ENCODE data around the gene FBXW2.

The FBXW2 gene

GRCh38 chr9:120729791-120730241 lies 63.4 kb downstream of the FBXW2 start:
- Histone ChIP-seq H3K27ac (no peak overlapping the region), H3K9ac (no peak overlapping the region), H3K4me2 (peak overlapping the region; percentile 37), H3K79me2 (ENCODE audit: insufficient read depth, low read depth) (no peaks in the 10 kb centered on the region), H3K4me3 (IDR thresholded peaks at IDR 0.05; ENCODE audit: insufficient read depth, low read depth, low read length) (no peak overlapping the region), H3K27me3 (ENCODE audit: insufficient read depth, low read depth) (no peaks in the 10 kb centered on the region), H3K36me3 (ENCODE audit: insufficient read depth) (no peaks in the 10 kb centered on the region), H4K20me1 (ENCODE audit: insufficient read depth) (no peaks in the 10 kb centered on the region), H3K4me1 (ENCODE audit: low read depth, poor library complexity, severe bottlenecking) (peaks cover 22% of the 10 kb centered on the region), H2AFZ (ENCODE audit: low read depth) (no peak overlapping the region)
- TF ChIP-seq, protein P1, sequence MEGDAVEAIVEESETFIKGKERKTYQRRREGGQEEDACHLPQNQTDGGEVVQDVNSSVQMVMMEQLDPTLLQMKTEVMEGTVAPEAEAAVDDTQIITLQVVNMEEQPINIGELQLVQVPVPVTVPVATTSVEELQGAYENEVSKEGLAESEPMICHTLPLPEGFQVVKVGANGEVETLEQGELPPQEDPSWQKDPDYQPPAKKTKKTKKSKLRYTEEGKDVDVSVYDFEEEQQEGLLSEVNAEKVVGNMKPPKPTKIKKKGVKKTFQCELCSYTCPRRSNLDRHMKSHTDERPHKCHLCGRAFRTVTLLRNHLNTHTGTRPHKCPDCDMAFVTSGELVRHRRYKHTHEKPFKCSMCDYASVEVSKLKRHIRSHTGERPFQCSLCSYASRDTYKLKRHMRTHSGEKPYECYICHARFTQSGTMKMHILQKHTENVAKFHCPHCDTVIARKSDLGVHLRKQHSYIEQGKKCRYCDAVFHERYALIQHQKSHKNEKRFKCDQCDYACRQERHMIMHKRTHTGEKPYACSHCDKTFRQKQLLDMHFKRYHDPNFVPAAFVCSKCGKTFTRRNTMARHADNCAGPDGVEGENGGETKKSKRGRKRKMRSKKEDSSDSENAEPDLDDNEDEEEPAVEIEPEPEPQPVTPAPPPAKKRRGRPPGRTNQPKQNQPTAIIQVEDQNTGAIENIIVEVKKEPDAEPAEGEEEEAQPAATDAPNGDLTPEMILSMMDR (conservative IDR thresholded peaks at IDR 0.05; ENCODE audit: low read depth, low read length), result 0 out of 2 replicates have a peak, but pooled peaks have one; percentile 31

GRCh38 chr9:120726484-120726883 lies 66.7 kb downstream of the FBXW2 start:
- no peaks in the 10 kb centered on the region for H3K27me3 ChIP-seq (ENCODE audit: insufficient read depth, low read depth)
- H4K20me1 ChIP-seq (ENCODE audit: insufficient read depth), result no peaks in the 10 kb centered on the region
- H3K27ac ChIP-seq, result no peak overlapping the region
- no peak overlapping the region for H3K9ac ChIP-seq
- H3K79me2 ChIP-seq (ENCODE audit: insufficient read depth, low read depth), result no peaks in the 10 kb centered on the region
- no peak overlapping the region for H2AFZ ChIP-seq (ENCODE audit: low read depth)
- no peaks in the 10 kb centered on the region for H3K36me3 ChIP-seq (ENCODE audit: insufficient read depth)
- H3K4me1 ChIP-seq (ENCODE audit: low read depth, poor library complexity, severe bottlenecking), result peaks cover 22% of the 10 kb centered on the region
- TF ChIP-seq, protein P1 (conservative IDR thresholded peaks at IDR 0.05; ENCODE audit: low read depth, low read length), result no peak
- H3K4me2 ChIP-seq, result no peak overlapping the region
- H3K4me3 ChIP-seq (IDR thresholded peaks at IDR 0.05; ENCODE audit: insufficient read depth, low read depth, low read length), result no peak overlapping the region

DNA sequence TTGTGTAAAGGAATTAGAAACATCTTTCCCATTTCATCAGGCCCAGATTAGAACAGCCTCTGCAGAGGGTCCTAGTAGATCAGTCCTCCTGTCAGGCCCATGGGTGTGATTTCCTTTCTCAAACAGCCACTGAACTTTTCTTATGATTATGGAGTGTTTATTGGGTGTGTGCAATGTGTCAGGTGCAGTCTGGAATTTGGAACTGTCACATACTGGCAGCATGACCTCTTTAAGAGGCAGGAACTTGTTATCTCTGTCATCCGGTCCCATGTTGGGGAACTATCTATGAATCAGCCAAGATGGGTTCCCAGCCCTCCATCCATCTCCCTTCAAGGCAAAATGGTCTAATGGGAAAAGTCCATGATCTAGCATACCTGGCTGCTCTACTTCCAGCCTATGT lies 67.3 kb downstream of the FBXW2 start:
- H3K27ac ChIP-seq, result no peak overlapping the region
- H4K20me1 ChIP-seq (ENCODE audit: insufficient read depth), result no peaks in the 10 kb centered on the region
- no peak overlapping the region for H2AFZ ChIP-seq (ENCODE audit: low read depth)
- no peak overlapping the region for H3K4me3 ChIP-seq (IDR thresholded peaks at IDR 0.05; ENCODE audit: insufficient read depth, low read depth, low read length)
- no peaks in the 10 kb centered on the region for H3K27me3 ChIP-seq (ENCODE audit: insufficient read depth, low read depth)
- H3K36me3 ChIP-seq (ENCODE audit: insufficient read depth), result no peaks in the 10 kb centered on the region
- TF ChIP-seq, protein P1 (conservative IDR thresholded peaks at IDR 0.05; ENCODE audit: low read depth, low read length), result no peak
- no peaks in the 10 kb centered on the region for H3K79me2 ChIP-seq (ENCODE audit: insufficient read depth, low read depth)
- peaks cover 22% of the 10 kb centered on the region for H3K4me1 ChIP-seq (ENCODE audit: low read depth, poor library complexity, severe bottlenecking)
- H3K4me2 ChIP-seq, result no peak overlapping the region
- H3K9ac ChIP-seq, result no peak overlapping the region

- Histone ChIP-seq H3K4me1 (ENCODE audit: low read depth, poor library complexity, severe bottlenecking) (peaks cover 15% of the 10 kb centered on the region), H3K4me3 (IDR thresholded peaks at IDR 0.05; ENCODE audit: insufficient read depth, low read depth, low read length) (no peak overlapping the region), H3K27me3 (ENCODE audit: insufficient read depth, low read depth) (no peaks in the 10 kb centered on the region), H3K27ac (no peak overlapping the region), H4K20me1 (ENCODE audit: insufficient read depth) (no peaks in the 10 kb centered on the region), H2AFZ (ENCODE audit: low read depth) (no peak overlapping the region), H3K9ac (no peak overlapping the region), H3K4me2 (no peak overlapping the region), H3K36me3 (ENCODE audit: insufficient read depth) (no peaks in the 10 kb centered on the region), H3K79me2 (ENCODE audit: insufficient read depth, low read depth) (no peaks in the 10 kb centered on the region)
- TF ChIP-seq, protein P1 (conservative IDR thresholded peaks at IDR 0.05; ENCODE audit: low read depth, low read length), result no peak
Observed at GRCh38 chr9:120724757-120725400, 68.3 kb downstream of the FBXW2 start.
